ENCODE data around the gene SIMC1. TPM values are rescaled to one million over a fixed set of nuclear protein-coding genes. Genes with fewer than 3 reads are reported as not detected.

SIMC1 gene
- total and polyA plus RNA-seq, 8 donors: 6.1 to 58.3 (median 15.9) TPM

GRCh38 chr5:176388444-176389134, 150.4 kb downstream of the SIMC1 start, which contains the start of the genes HIGD2A and NOP16:
TSS of gene HIGD2A (plus strand) at chr5:176388751. CDS start at chr5:176388820, 69 bp downstream.
TSS of gene NOP16 (minus strand) at chr5:176388598. CDS start at chr5:176388539, 59 bp downstream.
- Histone ChIP-seq H3K9me3 (no peaks in the 10 kb centered on the region), H3K27me3 (no peaks in the 10 kb centered on the region), H3K27ac (peak within 1 kb of the TSS; percentile 93 to 98 (median 97)), H3K36me3 (peaks cover 29 to 66% (median 53%) of the 10 kb centered on the region in 4 donors), H3K4me3 (peak within 1 kb of the TSS; percentile 71 to 100 (median 92)), H3K4me1 (peaks cover 16 to 36% (median 31%) of the 10 kb centered on the region in 4 donors)
- WGBS, 5 donors: 0 to 1% (median 0%) methylated on average over 47 of the region's 47 CpGs
- intact Hi-C loops (cut with DNase I; ENCODE audit: low total_unique reads): no loop called here
- no peak for TF ChIP-seq POLR2A (IDR thresholded peaks at IDR 0.05)
- TF ChIP-seq POLR2AphosphoS5 (IDR thresholded peaks at IDR 0.05): peak in 2 of 3 donors; percentile 80 to 92
- no peak for TF ChIP-seq EP300 (IDR thresholded peaks at IDR 0.05)
- peak in 1 of 7 experiments; percentile 53 for TF ChIP-seq CTCF (IDR thresholded peaks at IDR 0.05)
- peak; percentile 99 for DNase-seq

- no peak for DNase-seq
- no peaks in the 10 kb centered on the region for H3K27me3 ChIP-seq
- H3K27ac ChIP-seq: peak overlapping the region; percentile 93 to 98 (median 97)
- no peak for TF ChIP-seq EP300 (IDR thresholded peaks at IDR 0.05)
- peak; percentile 5 to 93 (median 64) for TF ChIP-seq POLR2AphosphoS5 (IDR thresholded peaks at IDR 0.05)
- TF ChIP-seq POLR2A (IDR thresholded peaks at IDR 0.05): peak in 1 of 4 donors; percentile 69
- no peak for TF ChIP-seq CTCF (IDR thresholded peaks at IDR 0.05)
- peaks cover 16 to 36% (median 31%) of the 10 kb centered on the region in 4 donors for H3K4me1 ChIP-seq
- H3K9me3 ChIP-seq: no peaks in the 10 kb centered on the region
- intact Hi-C loops (cut with DNase I; ENCODE audit: low total_unique reads): no loop called here
- peaks cover 22 to 66% (median 53%) of the 10 kb centered on the region in 4 donors for H3K36me3 ChIP-seq
- 26 to 41% (median 27%) methylated on average over 27 to 41 of the region's 41 CpGs for WGBS, 5 donors
- H3K4me3 ChIP-seq: peak overlapping the region; percentile 71 to 100 (median 92)
Measured at GRCh38 chr5:176389135-176390123, 151.2 kb downstream of the SIMC1 start.

GRCh38 chr5:176391479-176391878, 153.3 kb downstream of the SIMC1 start:
- H3K4me3 ChIP-seq: no peak overlapping the region
- 79 to 95% (median 90%) methylated on average over 4 of the region's 4 CpGs for WGBS, 5 donors
- no peak for TF ChIP-seq POLR2A (IDR thresholded peaks at IDR 0.05)
- no peak for DNase-seq
- H3K9me3 ChIP-seq: no peaks in the 10 kb centered on the region
- peaks cover 18 to 66% (median 60%) of the 10 kb centered on the region in 4 donors for H3K36me3 ChIP-seq
- intact Hi-C loops (cut with DNase I; ENCODE audit: low total_unique reads): no loop called here
- H3K27me3 ChIP-seq: no peaks in the 10 kb centered on the region
- H3K27ac ChIP-seq: no peak overlapping the region
- peaks cover 16 to 33% (median 29%) of the 10 kb centered on the region in 4 donors for H3K4me1 ChIP-seq

- intact Hi-C loops (cut with DNase I; ENCODE audit: low total_unique reads): no loop called here
- 89 to 92% (median 91%) methylated on average over 4 of the region's 4 CpGs for WGBS, 5 donors
- TF ChIP-seq EP300 (IDR thresholded peaks at IDR 0.05): no peak
- TF ChIP-seq POLR2A (IDR thresholded peaks at IDR 0.05): no peak
- TF ChIP-seq POLR2AphosphoS5 (IDR thresholded peaks at IDR 0.05): no peak
- no peak for TF ChIP-seq CTCF (IDR thresholded peaks at IDR 0.05)
- DNase-seq: no peak
- Histone ChIP-seq H3K4me3 (no peak overlapping the region), H3K27ac (no peak overlapping the region), H3K9me3 (no peaks in the 10 kb centered on the region), H3K4me1 (peaks cover 16 to 28% (median 23%) of the 10 kb centered on the region in 4 donors), H3K36me3 (peaks cover 22 to 69% (median 64%) of the 10 kb centered on the region in 4 donors), H3K27me3 (no peaks in the 10 kb centered on the region)
Measured at GRCh38 chr5:176391999-176392398, 153.8 kb downstream of the SIMC1 start.

All from stomach (tissue), 9 donors.